Brain microvascular endothelial cell (primary cell): ENCODE results near the gene SLC9A3.
"Not testable (repeated sequence)": the region's sequence is repeated elsewhere in the genome, so short reads cannot be mapped to it uniquely, and the experiment has no call there.

Source experiments
- DNase-seq: peaks from one replicate; pipeline ENCODE4 v3.0.0-alpha.2; 2020
- H3K27ac ChIP-seq: fragments of 250-450 bp; sonication (Bioruptor Pico); 2 replicates; pipeline ENCODE4 v1.5.1; 2020; ENCODE audit warnings: mild to moderate bottlenecking, moderate library complexity
- H3K27me3 ChIP-seq: fragments of 250-450 bp; sonication (Bioruptor Pico); replicated peaks from 2 replicates; pipeline ENCODE4 v1.5.1; 2020; ENCODE audit warnings: mild to moderate bottlenecking
- H3K36me3 ChIP-seq: fragments of 250-450 bp; sonication (Bioruptor Pico); replicated peaks from 2 replicates; pipeline ENCODE4 v1.5.1; 2020; ENCODE audit warnings: mild to moderate bottlenecking
- H3K4me3 ChIP-seq: 2 replicates; pipeline ENCODE4 v1.5.1; 2011; ENCODE audit warnings: low read depth, mild to moderate bottlenecking, control low read depth, low read length, moderate library complexity
- in situ Hi-C: cut with HindIII; loops from 2 replicates; pipeline ENCODE4 v1.10.0; 2017; ENCODE audit warnings: low sequenced_read_pairs, low pct_ligation_motif_present
- TF ChIP-seq, protein P1 (sequence below): IDR thresholded peaks from 2 replicates; pipeline ENCODE4 v1.5.1; 2011; ENCODE audit warnings: low read depth, mild to moderate bottlenecking, moderate library complexity, low read length, control low read depth, inconsistent platforms; ENCODE audit errors: missing control alignments

Gene SLC9A3

DNA sequence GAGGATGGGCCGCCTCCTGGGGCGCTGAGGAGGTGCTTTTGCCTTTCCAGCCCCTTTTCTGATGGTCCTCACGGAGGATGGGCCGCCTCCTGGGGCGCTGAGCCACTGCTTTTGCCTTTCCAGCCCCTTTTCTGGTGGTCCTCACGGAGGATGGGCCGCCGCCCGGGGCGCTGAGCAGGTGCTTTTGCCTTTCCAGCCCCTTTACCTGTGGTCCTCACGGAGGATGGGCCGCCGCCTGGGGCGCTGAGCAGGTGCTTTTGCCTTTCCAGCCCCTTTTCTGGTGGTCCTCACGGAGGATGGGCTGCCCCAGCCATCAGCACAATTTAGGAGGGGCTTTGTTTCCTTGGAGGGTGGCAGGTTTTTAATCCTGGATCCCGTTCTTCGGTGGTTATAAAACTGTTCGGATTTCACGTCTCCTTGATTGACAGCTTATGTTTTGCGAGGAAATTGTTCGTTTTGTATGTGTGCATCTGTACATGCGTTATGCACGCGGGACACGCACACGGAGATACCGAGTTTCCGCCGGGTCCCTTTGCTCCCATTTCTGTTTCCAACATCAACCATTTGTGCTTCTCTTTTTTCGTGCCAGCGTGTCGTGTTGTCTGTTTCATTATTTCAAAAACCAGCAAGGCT, 34.7 kb upstream of the SLC9A3 start:
- no peak for DNase-seq
- in situ Hi-C loops = no loop called here
- Histone ChIP-seq H3K27ac (no peak overlapping the region), H3K4me3 (no peak overlapping the region), H3K27me3 (no peaks in the 10 kb centered on the region), H3K36me3 (no peaks in the 10 kb centered on the region)
- TF ChIP-seq, protein P1, sequence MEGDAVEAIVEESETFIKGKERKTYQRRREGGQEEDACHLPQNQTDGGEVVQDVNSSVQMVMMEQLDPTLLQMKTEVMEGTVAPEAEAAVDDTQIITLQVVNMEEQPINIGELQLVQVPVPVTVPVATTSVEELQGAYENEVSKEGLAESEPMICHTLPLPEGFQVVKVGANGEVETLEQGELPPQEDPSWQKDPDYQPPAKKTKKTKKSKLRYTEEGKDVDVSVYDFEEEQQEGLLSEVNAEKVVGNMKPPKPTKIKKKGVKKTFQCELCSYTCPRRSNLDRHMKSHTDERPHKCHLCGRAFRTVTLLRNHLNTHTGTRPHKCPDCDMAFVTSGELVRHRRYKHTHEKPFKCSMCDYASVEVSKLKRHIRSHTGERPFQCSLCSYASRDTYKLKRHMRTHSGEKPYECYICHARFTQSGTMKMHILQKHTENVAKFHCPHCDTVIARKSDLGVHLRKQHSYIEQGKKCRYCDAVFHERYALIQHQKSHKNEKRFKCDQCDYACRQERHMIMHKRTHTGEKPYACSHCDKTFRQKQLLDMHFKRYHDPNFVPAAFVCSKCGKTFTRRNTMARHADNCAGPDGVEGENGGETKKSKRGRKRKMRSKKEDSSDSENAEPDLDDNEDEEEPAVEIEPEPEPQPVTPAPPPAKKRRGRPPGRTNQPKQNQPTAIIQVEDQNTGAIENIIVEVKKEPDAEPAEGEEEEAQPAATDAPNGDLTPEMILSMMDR = no peak

DNA sequence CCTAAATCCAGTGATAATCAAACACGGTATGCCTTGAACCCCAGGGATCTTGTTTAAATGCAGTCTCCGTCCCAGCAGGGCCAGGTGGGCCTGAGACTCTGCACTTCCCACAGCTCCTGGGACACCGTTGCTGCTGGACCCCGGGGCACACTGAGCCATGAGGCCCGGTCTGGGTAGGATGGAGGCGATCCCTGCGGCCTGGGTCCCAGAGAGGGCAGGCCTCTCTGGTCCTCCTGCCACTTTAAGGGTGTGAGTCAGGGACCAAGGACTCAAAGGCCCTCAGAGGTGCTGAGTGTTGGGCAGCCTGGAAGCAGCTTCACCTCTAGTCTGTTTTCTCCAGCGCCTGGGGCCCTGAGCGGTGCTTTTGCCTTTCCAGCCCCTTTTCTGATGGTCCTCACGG, 34.1 kb upstream of the SLC9A3 start:
- Histone ChIP-seq H3K27me3 (no peaks in the 10 kb centered on the region), H3K27ac (no peak overlapping the region), H3K4me3 (no peak overlapping the region), H3K36me3 (no peaks in the 10 kb centered on the region)
- TF ChIP-seq, protein P1 = no peak
- in situ Hi-C loops = no loop called here
- no peak for DNase-seq

DNA sequence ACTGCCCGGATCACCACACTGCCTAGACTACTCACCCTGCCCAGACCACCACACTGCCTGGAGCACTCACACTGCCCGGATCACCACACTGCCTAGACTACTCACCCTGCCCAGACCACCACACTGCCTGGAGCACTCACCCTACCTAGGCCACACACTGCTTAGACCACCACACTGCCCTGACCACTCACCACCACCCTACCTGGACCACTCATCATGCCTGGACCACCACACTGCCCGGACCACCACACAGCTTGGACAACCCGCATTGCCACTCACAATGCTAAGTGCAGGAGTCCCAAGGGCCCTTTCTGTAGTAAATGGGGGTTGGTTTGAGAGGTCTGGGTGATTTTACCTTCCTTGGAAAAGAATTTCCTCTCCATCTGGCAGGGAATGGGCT, 33.7 kb upstream of the SLC9A3 start:
- H3K36me3 ChIP-seq, H3K27ac ChIP-seq, DNase-seq, H3K4me3 ChIP-seq, H3K27me3 ChIP-seq, in situ Hi-C loops: not testable (repeated sequence)

DNA sequence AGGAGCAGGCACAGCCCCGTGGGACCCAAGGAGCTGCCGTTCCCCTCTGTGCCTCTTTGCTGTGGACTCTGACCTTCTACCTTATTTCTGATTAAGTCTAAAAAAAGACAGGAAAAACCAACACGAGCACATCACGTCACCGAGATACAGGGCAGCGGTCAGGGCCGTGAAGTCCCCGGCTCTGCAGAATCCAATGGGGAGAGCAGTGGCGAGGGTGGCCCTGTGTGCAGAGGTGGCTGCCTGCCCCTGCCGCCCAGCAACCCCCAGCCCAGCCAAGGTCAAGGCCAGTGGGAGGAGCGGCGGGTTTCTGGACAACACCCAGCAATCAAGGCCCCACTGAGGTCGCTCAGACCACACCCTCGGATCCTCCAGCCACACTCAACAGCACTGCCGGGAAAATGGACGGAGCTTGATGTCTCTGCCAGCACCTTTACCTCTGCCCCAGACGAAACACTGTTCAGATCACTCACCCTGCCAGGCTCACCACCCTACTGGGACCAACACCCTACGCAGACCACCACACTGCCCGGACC, 32.7 kb upstream of the SLC9A3 start:
- no peak overlapping the region for H3K4me3 ChIP-seq

DNA sequence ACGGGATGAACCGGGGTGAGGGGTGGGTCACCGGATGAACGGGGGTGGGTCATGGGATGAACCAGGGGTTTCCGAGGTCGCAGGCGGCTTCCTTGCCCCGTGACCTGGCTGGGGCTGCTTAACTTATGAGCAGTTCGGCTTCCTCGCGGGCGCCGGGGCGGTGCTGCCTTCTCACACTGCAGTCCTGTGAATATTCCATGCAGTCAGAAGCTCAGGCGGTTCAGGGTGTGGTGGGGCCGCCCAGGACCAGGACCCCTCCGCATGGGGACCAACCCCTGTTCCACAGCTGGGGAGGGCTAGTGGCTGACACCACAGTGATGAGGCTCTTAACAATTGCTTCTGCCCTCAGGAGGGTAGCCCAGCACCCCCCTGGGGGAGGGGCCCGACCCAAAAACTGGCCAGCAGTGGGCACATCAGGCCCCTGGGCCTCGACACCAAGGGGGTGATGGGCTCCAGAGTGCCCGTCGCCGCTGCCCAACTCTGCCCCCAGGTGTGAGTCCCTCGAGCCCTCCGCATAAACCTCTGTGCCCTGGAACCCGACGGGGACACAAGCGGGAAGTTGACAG, 30.9 kb upstream of the SLC9A3 start:
- TF ChIP-seq, protein P1 = no peak
- in situ Hi-C loops = no loop called here

More for the DNA sequence above, 32.7 kb upstream of the SLC9A3 start:
- H3K36me3 ChIP-seq = no peaks in the 10 kb centered on the region
- in situ Hi-C loops = no loop called here
- DNase-seq = no peak
- TF ChIP-seq, protein P1 = no peak
- no peak overlapping the region for H3K27ac ChIP-seq
- no peaks in the 10 kb centered on the region for H3K27me3 ChIP-seq

DNA sequence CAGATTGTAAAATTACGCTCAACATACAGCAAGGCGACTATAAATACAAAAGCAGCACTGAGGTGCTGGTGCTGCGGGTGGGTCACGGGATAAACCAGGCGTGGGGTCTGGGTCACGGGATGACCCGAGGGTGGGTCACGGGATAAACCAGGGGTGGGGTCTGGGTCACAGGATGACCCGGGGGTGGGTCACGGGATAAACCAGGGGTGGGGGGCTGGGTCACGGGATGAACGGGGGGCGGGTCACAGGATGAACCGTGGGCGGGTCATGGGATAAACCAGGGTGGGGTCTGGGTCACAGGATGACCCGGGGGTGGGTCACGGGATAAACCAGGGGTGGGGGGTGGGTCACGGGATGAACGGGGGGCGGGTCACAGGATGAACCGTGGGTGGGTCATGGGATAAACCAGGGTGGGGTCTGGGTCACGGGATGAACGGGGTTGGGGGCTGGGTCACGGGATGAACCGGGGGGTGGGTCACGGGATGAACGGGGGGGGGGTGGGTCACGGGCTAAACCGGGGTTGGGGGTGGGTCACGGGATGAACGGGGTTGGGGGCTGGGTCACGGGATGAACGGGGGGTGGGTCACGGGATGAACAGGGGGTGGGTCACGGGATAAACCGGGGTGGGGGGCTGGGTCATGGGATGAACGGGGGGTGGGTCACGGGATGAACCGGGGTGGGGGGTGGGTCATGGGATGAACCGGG, 30.2 kb upstream of the SLC9A3 start:
- in situ Hi-C loops = no loop called here
- H3K27me3 ChIP-seq = peaks cover 1% of the 10 kb centered on the region
- no peaks in the 10 kb centered on the region for H3K36me3 ChIP-seq
- DNase-seq = no peak
- no peak overlapping the region for H3K4me3 ChIP-seq
- TF ChIP-seq, protein P1 = no peak
- H3K27ac ChIP-seq = no peak overlapping the region

More for the DNA sequence above, 30.9 kb upstream of the SLC9A3 start:
- H3K36me3 ChIP-seq = no peaks in the 10 kb centered on the region
- H3K27ac ChIP-seq = no peak overlapping the region
- H3K27me3 ChIP-seq = peaks cover 1% of the 10 kb centered on the region
- no peak overlapping the region for H3K4me3 ChIP-seq
- DNase-seq = no peak
